Spleen (tissue), 11 donors: Measurements from ENCODE around the gene NCL. TPM values are rescaled to one million over a fixed set of nuclear protein-coding genes. Genes with fewer than 3 reads are reported as not detected.
"Not testable (repeated sequence)": the region's sequence is repeated elsewhere in the genome, so short reads cannot be mapped to it uniquely, and the experiment has no call there.

ENCODE experiments used
- DNase-seq: peaks from one replicate; pipeline ENCODE4 v3.0.0-alpha.2; 2020
- H3K27ac ChIP-seq, 8 donors: fragments of 200-600 bp; sonication (generic) in 7 of 8; 1 replicate in 4 of 8; 2 replicates in 4 of 8; pipeline versions ENCODE4 v1.5.0 to v1.8.0; 2016 to 2021; ENCODE audit warnings: inconsistent platforms in 4 of 8, mild to moderate bottlenecking in 4 of 8, moderate library complexity in 1 of 8
- H3K27me3 ChIP-seq, 7 donors: fragments of 200-600 bp; sonication (generic) in 6 of 7; replicated peaks in 1 of 7; 1 replicate in 4 of 7; 2 replicates in 3 of 7; pipeline versions ENCODE4 v1.5.0 to v1.8.0; 2016 to 2021; ENCODE audit warnings: inconsistent platforms in 3 of 7, mild to moderate bottlenecking in 1 of 7
- H3K36me3 ChIP-seq, 6 donors: fragments of 200-600 bp; sonication (generic) in 5 of 6; 1 replicate in 4 of 6; 2 replicates in 2 of 6; pipeline versions ENCODE4 v1.5.0 to v1.8.0; 2016 to 2021; ENCODE audit warnings: inconsistent platforms in 2 of 6
- H3K4me1 ChIP-seq, 6 donors: fragments of 200-600 bp; sonication (generic) in 5 of 6; 1 replicate in 3 of 6; 2 replicates in 3 of 6; pipeline versions ENCODE4 v1.5.0 to v1.8.0; 2016 to 2021; ENCODE audit warnings: inconsistent platforms in 3 of 6
- H3K4me3 ChIP-seq, 8 donors: fragments of 200-600 bp; sonication (generic) in 7 of 8; 1 replicate in 4 of 8; 2 replicates in 4 of 8; pipeline versions ENCODE4 v1.5.0 to v1.8.0; 2016 to 2021; ENCODE audit warnings: inconsistent platforms in 4 of 8, mild to moderate bottlenecking in 4 of 8, moderate library complexity in 2 of 8
- H3K9me3 ChIP-seq, 8 donors: fragments of 200-600 bp; sonication (generic) in 7 of 8; 1 replicate in 4 of 8; 2 replicates in 4 of 8; pipeline versions ENCODE4 v1.5.0 to v1.8.0; 2016 to 2021; ENCODE audit warnings: inconsistent platforms in 4 of 8
- POLR2A ChIP-seq, 3 donors: fragments of 450-650 bp; IDR thresholded peaks; one replicate each; pipeline ENCODE4 v1.5.1; 2017; ENCODE audit warnings: antibody characterized with exemption in 3 of 3, mild to moderate bottlenecking in 1 of 3
- POLR2AphosphoS5 ChIP-seq, 3 donors: sonication (generic); formaldehyde crosslinking; IDR thresholded peaks; one replicate each; pipeline ENCODE4 v1.5.1; 2017; ENCODE audit warnings: antibody characterized with exemption in 3 of 3
- WGBS, 5 donors: extraction: QIAGEN DNeasy Blood & Tissue Kit in 3 of 5; methylation state at CpG; one replicate each; pipeline versions ENCODE4 v1.1.5 to v1.1.7; 2013 to 2018; 5-methylcytosine and 5-hydroxymethylcytosine counted together
- intact Hi-C: fragments of 100-400 bp; cut with DNase I; formaldehyde crosslinking; loops from one replicate; pipeline ENCODE4 v1.15.0; 2023; ENCODE audit warnings: low total_unique reads
- polyA plus RNA-seq, 3 donors: library from polyadenylated mRNA; stranded (reverse); fragments of 200-250 nt; gene quantifications; one replicate each; pipeline ENCODE4 v1.2.1, GENCODE V29; 2013
- total RNA-seq, 7 donors: library from RNA; depleted of rRNA in 3 of 7; stranded (reverse); fragments of >200 nt in 3 of 7; fragmentation: NEBNext Ultra II Directional in 4 of 7; extraction: Animal tissue kit (Norgen Biotek cat#: 25700) in 4 of 7; gene quantifications; one replicate each; pipeline versions ENCODE4 v1.1.0 to v1.2.1, GENCODE V29; 2016 to 2021
- TF ChIP-seq, protein P1 (sequence below), 11 experiments: fragments of 200-600 bp in 7 of 11; fragments of 450-650 bp in 4 of 11; sonication (generic) in 4 of 11; IDR thresholded peaks in 8 of 11; conservative IDR thresholded peaks in 3 of 11; 1 replicate in 7 of 11; 2 replicates in 4 of 11; pipeline versions ENCODE4 v1.4.0 to v1.8.0; 2016 to 2021; ENCODE audit warnings: antibody characterized with exemption in 11 of 11, inconsistent platforms in 4 of 11, mild to moderate bottlenecking in 1 of 11
- donor health status: healthy with polysubstance abuse.
- donor health status: DM: no; HTN: no; CAD: no; lungs with moderate emphysema.
- donor health status: DM: no; HTN: no; CAD: no.
- donor health status: Bipolar disorder and iron deficiency.
- donor health status: healthy.
- donor health status: DM: no; HTN: no; CAD: no.
- donor health status: DM: yes; HTN: yes; CAD: no.

The NCL gene
- total and polyA plus RNA-seq, 10 donors, result 113 to 424 (median 178) TPM

DNA sequence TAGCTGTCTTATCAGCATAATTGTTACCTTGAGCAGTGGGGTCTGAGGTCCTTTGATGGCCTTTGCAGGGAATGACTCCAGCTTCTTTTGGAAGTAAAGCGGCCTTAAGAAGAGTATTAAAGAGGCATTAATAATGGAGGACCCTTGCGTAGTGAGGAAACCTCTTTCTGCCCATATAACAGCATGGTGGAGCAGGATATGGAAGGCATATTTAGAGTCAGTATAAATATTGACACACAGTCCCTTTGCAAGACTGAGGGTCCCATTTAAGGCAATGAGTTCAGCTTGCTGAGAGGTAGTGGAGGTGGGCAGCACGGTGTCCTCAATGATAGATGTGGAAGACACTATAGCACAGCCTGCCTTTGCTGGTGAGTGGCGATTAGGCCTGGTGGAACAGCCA lies 32.7 kb downstream of the NCL start:
- no peak for TF ChIP-seq POLR2A (IDR thresholded peaks at IDR 0.05)
- TF ChIP-seq, protein P1, sequence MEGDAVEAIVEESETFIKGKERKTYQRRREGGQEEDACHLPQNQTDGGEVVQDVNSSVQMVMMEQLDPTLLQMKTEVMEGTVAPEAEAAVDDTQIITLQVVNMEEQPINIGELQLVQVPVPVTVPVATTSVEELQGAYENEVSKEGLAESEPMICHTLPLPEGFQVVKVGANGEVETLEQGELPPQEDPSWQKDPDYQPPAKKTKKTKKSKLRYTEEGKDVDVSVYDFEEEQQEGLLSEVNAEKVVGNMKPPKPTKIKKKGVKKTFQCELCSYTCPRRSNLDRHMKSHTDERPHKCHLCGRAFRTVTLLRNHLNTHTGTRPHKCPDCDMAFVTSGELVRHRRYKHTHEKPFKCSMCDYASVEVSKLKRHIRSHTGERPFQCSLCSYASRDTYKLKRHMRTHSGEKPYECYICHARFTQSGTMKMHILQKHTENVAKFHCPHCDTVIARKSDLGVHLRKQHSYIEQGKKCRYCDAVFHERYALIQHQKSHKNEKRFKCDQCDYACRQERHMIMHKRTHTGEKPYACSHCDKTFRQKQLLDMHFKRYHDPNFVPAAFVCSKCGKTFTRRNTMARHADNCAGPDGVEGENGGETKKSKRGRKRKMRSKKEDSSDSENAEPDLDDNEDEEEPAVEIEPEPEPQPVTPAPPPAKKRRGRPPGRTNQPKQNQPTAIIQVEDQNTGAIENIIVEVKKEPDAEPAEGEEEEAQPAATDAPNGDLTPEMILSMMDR (IDR thresholded peaks at IDR 0.05 in 8 of 11, conservative IDR thresholded peaks at IDR 0.05 in 3 of 11), result no peak
- no peak for TF ChIP-seq POLR2AphosphoS5 (IDR thresholded peaks at IDR 0.05)
- Histone ChIP-seq H3K4me3 (no peak overlapping the region), H3K4me1 (no peaks in the 10 kb centered on the region), H3K36me3 (no peaks in the 10 kb centered on the region), H3K27ac (no peak overlapping the region), H3K27me3 (no peaks in the 10 kb centered on the region), H3K9me3 (peaks cover 0 to 23% (median 15%) of the 10 kb centered on the region in 8 donors)
- 94 to 99% (median 95%) methylated on average over 4 of the region's 4 CpGs for WGBS, 5 donors
- intact Hi-C loops, result no loop called here
- DNase-seq, result peak; percentile 15

DNA sequence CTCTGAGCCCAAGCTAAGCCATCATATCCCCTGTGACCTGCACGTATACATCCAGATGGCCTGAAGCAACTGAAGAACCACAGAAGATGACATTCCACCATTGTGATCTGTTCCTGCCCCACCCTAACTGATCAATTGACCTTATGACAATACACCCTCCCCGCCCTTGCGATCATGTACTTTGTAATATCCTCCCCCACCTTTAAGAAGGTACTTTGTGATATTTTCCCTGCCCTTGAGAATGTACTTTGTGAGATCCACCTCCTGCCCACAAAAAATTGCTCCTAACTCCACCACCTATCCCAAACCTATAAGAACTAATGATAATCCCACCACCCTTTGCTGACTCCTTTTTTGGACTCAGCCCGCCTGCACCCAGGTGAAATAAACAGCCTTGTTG lies 33.8 kb downstream of the NCL start:
- DNase-seq, H3K27ac ChIP-seq, H3K4me3 ChIP-seq, intact Hi-C loops, H3K36me3 ChIP-seq, H3K27me3 ChIP-seq, H3K4me1 ChIP-seq: not testable (repeated sequence)
- WGBS, 5 donors, result 81 to 97% (median 89%) methylated on average over 4 of the region's 4 CpGs
- peaks cover 0 to 23% (median 15%) of the 10 kb centered on the region in 8 donors for H3K9me3 ChIP-seq

DNA sequence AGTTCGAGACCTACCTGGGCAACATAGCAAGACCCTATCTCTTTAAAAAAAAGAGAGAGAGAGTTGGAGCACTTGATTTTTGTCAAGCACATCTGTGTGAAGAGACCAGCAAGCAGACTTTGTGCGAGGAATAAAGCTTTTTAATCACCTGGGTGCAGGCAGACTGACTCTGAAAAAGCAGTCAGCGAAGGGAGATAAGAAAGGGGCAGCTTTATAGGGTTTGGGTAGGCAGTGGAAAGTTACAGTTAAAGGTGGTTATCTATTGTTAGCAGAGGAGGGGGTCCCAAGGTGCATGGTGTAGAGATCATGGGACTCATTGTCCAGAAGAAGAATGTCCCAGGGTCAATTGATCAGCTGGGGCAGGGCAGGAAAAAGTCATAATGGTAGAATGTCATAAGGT lies 34.4 kb downstream of the NCL start:
- H3K27me3 ChIP-seq, result no peaks in the 10 kb centered on the region
- WGBS, 5 donors, result 86 to 94% (median 90%) methylated on average over 3 of the region's 3 CpGs
- no peak for DNase-seq

DNA sequence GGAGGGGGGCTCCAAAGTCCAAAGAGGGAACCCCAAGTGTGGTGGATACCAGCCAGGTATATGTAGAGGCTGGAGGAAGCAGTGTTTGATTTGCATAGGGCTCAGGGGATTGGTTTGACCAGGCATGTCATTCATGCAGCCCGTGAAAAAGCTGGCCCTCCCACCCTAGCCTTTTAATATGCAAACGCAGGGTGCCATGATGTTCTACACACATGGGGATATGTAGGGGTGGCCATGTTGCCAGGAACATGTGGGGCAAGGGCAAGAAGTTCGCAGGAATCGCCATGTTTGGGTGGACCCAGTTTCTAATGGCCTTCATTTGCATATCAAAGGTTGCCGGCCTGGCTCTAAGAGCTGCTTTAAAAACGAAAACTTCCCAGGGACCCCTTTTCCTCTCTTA lies 35.1 kb downstream of the NCL start:
- intact Hi-C loops, result no loop called here
- Histone ChIP-seq H3K27me3 (no peaks in the 10 kb centered on the region), H3K4me3 (no peak overlapping the region), H3K9me3 (peaks cover 0 to 23% (median 15%) of the 10 kb centered on the region in 8 donors), H3K4me1 (peaks cover 0 to 7% (median 0%) of the 10 kb centered on the region in 6 donors), H3K36me3 (no peaks in the 10 kb centered on the region), H3K27ac (no peak overlapping the region)
- TF ChIP-seq, protein P1 (IDR thresholded peaks at IDR 0.05 in 8 of 11, conservative IDR thresholded peaks at IDR 0.05 in 3 of 11), result no peak
- TF ChIP-seq POLR2AphosphoS5 (IDR thresholded peaks at IDR 0.05) (no peak), POLR2A (IDR thresholded peaks at IDR 0.05) (no peak)
- DNase-seq, result peak; percentile 24
- whole genome bisulfite sequencing, 5 donors, result 68 to 90% (median 83%) methylated on average over 6 of the region's 6 CpGs

More for the DNA sequence above, 34.4 kb downstream of the NCL start:
- no peaks in the 10 kb centered on the region for H3K36me3 ChIP-seq
- H3K4me1 ChIP-seq, result peaks cover 0 to 7% (median 0%) of the 10 kb centered on the region in 6 donors
- no peak overlapping the region for H3K4me3 ChIP-seq
- H3K9me3 ChIP-seq, result peaks cover 0 to 23% (median 15%) of the 10 kb centered on the region in 8 donors
- H3K27ac ChIP-seq, result no peak overlapping the region
- intact Hi-C loops, result no loop called here
- TF ChIP-seq, protein P1 (IDR thresholded peaks at IDR 0.05 in 8 of 11, conservative IDR thresholded peaks at IDR 0.05 in 3 of 11), result no peak
- TF ChIP-seq POLR2A (IDR thresholded peaks at IDR 0.05) (no peak), POLR2AphosphoS5 (IDR thresholded peaks at IDR 0.05) (no peak)

DNA sequence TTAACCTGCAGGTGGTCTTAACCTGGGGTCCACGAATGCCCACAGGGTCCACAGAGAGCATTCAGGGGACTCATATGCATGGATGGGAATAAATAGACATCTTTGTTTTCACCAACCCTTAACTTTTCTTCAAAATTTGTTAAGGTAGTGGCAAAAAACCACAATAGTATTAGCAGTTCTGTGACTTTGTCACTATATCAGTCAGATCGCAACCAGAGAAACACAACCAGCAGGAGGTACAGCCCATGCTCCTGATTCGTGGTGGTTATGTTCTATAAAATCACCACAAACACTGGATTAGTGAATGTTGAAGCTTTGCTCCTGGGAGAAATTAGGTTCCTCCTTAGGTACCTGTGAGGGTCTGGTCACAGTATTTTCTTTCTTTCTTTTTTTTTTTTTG lies 37.2 kb downstream of the NCL start:
- Histone ChIP-seq H3K36me3 (no peaks in the 10 kb centered on the region), H3K27ac (peak overlapping the region in 3 of 8 donors; percentile 56 to 69 (median 59)), H3K9me3 (peaks cover 0 to 20% (median 13%) of the 10 kb centered on the region in 8 donors), H3K4me3 (no peak overlapping the region), H3K27me3 (no peaks in the 10 kb centered on the region), H3K4me1 (peaks cover 0 to 7% (median 0%) of the 10 kb centered on the region in 6 donors)
- 81 to 86% (median 83%) methylated on average over 3 of the region's 3 CpGs for WGBS, 5 donors
- intact Hi-C loops, result no loop called here
- no peak for TF ChIP-seq POLR2A (IDR thresholded peaks at IDR 0.05)
- no peak for TF ChIP-seq POLR2AphosphoS5 (IDR thresholded peaks at IDR 0.05)
- TF ChIP-seq, protein P1 (IDR thresholded peaks at IDR 0.05 in 8 of 11, conservative IDR thresholded peaks at IDR 0.05 in 3 of 11), result no peak
- no peak for DNase-seq
